ENCODE data around the gene TMEM125.

DNA sequence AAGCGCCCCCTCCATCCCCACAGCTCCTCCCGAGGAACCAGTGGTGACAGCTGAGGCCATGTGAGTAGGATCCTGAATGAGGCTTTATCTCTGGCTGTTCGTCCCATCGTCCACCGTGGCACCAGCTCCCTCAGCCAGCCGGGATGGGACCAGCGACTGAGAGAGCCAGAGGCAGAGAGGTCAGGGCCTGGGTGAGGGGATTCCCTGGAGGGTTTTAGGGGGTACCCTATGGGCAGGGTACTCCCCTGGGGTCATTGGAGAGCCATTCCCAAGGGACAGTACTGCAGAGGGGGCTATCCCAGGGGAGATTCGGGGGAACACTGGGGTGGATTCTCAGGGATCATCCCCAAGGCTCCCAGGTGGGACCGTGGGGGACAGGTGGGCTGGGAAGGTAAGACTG, 2.4 kb downstream of the TMEM125 start:
- TF ChIP-seq GATA2 (IDR thresholded peaks at IDR 0.05; ENCODE audit: low read depth, low read length) (no peak), GATA3 (IDR thresholded peaks at IDR 0.05; ENCODE audit: low read depth, low read length) (no peak)
